ENCODE data around the gene OGA.

OGA gene

DNA sequence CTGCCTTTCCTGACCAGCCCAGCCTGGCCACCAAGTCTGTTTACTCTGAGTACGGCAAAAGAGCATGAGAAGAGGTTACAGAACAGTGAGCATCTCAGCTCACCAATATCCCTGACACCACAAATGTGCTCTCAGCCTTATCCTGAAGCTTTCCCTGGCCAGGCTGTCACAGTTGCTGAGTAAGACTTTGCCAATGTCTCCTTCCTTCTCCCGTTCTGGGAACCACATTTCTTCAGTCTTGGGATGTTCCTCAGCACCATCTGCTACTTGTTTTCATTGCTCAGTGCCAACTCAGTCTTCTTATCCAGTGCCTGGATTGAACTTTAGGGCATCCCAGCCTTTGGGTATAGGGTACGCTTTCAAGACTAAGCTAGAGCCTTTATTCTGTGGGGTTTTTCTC, 32.5 kb upstream of the OGA start:
- no peak for ATAC-seq
- no peak for TF ChIP-seq ZFP3 (CRISPR knock-in tag; IDR thresholded peaks at IDR 0.05)
- no peak for TF ChIP-seq RARB (CRISPR knock-in tag; IDR thresholded peaks at IDR 0.05)
- TF ChIP-seq, protein P1, sequence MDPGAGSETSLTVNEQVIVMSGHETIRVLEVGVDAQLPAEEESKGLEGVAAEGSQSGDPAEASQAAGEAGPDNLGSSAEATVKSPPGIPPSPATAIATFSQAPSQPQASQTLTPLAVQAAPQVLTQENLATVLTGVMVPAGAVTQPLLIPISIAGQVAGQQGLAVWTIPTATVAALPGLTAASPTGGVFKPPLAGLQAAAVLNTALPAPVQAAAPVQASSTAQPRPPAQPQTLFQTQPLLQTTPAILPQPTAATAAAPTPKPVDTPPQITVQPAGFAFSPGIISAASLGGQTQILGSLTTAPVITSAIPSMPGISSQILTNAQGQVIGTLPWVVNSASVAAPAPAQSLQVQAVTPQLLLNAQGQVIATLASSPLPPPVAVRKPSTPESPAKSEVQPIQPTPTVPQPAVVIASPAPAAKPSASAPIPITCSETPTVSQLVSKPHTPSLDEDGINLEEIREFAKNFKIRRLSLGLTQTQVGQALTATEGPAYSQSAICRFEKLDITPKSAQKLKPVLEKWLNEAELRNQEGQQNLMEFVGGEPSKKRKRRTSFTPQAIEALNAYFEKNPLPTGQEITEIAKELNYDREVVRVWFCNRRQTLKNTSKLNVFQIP (CRISPR knock-in tag; IDR thresholded peaks at IDR 0.05; ENCODE audit: borderline replicate concordance, low read depth): no peak
- TF ChIP-seq ZNF70 (CRISPR knock-in tag; IDR thresholded peaks at IDR 0.05): no peak
- no peak for TF ChIP-seq ZC3H10 (CRISPR knock-in tag; IDR thresholded peaks at IDR 0.05)
- TF ChIP-seq GLIS3 (CRISPR knock-in tag; IDR thresholded peaks at IDR 0.05): no peak
- TF ChIP-seq OSR1 (CRISPR knock-in tag; IDR thresholded peaks at IDR 0.05): no peak
- no peak for TF ChIP-seq ZFP30 (CRISPR knock-in tag; IDR thresholded peaks at IDR 0.05)

DNA sequence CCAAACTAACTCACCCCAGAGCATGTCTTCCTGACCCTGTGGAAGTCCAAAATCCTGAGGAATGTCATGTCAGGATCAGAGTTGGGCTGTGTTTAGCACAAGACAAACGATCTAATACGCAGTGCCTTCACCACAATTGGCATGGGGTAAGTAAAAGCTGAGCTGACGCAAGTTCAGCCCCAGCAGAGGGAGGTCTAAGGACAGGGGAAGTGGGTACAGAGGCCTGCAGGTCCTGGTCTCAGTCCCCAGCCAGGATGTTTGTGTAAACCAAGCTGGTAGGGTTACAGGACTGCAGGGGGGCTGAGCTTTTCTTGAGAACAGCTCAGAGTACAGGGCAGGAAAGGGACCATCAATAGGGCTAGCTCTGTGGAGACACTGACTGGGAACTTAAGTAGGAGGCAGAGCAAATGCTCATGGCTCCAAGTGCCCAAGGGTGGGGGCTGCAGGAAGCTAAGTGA, 30.7 kb upstream of the OGA start:
- TF ChIP-seq, protein P2, sequence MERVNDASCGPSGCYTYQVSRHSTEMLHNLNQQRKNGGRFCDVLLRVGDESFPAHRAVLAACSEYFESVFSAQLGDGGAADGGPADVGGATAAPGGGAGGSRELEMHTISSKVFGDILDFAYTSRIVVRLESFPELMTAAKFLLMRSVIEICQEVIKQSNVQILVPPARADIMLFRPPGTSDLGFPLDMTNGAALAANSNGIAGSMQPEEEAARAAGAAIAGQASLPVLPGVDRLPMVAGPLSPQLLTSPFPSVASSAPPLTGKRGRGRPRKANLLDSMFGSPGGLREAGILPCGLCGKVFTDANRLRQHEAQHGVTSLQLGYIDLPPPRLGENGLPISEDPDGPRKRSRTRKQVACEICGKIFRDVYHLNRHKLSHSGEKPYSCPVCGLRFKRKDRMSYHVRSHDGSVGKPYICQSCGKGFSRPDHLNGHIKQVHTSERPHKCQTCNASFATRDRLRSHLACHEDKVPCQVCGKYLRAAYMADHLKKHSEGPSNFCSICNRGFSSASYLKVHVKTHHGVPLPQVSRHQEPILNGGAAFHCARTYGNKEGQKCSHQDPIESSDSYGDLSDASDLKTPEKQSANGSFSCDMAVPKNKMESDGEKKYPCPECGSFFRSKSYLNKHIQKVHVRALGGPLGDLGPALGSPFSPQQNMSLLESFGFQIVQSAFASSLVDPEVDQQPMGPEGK (CRISPR knock-in tag; IDR thresholded peaks at IDR 0.05; ENCODE audit: borderline replicate concordance): no peak
- TF ChIP-seq, protein P3, sequence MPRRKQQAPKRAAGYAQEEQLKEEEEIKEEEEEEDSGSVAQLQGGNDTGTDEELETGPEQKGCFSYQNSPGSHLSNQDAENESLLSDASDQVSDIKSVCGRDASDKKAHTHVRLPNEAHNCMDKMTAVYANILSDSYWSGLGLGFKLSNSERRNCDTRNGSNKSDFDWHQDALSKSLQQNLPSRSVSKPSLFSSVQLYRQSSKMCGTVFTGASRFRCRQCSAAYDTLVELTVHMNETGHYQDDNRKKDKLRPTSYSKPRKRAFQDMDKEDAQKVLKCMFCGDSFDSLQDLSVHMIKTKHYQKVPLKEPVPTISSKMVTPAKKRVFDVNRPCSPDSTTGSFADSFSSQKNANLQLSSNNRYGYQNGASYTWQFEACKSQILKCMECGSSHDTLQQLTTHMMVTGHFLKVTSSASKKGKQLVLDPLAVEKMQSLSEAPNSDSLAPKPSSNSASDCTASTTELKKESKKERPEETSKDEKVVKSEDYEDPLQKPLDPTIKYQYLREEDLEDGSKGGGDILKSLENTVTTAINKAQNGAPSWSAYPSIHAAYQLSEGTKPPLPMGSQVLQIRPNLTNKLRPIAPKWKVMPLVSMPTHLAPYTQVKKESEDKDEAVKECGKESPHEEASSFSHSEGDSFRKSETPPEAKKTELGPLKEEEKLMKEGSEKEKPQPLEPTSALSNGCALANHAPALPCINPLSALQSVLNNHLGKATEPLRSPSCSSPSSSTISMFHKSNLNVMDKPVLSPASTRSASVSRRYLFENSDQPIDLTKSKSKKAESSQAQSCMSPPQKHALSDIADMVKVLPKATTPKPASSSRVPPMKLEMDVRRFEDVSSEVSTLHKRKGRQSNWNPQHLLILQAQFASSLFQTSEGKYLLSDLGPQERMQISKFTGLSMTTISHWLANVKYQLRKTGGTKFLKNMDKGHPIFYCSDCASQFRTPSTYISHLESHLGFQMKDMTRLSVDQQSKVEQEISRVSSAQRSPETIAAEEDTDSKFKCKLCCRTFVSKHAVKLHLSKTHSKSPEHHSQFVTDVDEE (CRISPR knock-in tag; IDR thresholded peaks at IDR 0.05): no peak
- TF ChIP-seq ZNF565 (CRISPR knock-in tag; conservative IDR thresholded peaks at IDR 0.05; ENCODE audit: low read depth) (no peak), GLIS3 (CRISPR knock-in tag; IDR thresholded peaks at IDR 0.05) (no peak), PPARA (CRISPR knock-in tag; IDR thresholded peaks at IDR 0.05; ENCODE audit: borderline replicate concordance) (no peak), CSDC2 (CRISPR knock-in tag; IDR thresholded peaks at IDR 0.05) (no peak), SNAI2 (CRISPR knock-in tag; IDR thresholded peaks at IDR 0.05) (no peak), ZFP3 (CRISPR knock-in tag; IDR thresholded peaks at IDR 0.05) (no peak), ZNF8 (CRISPR knock-in tag; IDR thresholded peaks at IDR 0.05) (no peak), RARB (CRISPR knock-in tag; IDR thresholded peaks at IDR 0.05) (no peak), ZFP30 (CRISPR knock-in tag; IDR thresholded peaks at IDR 0.05) (no peak)
- TF ChIP-seq, protein P1 (CRISPR knock-in tag; IDR thresholded peaks at IDR 0.05; ENCODE audit: borderline replicate concordance, low read depth): no peak
- ATAC-seq: no peak

DNA sequence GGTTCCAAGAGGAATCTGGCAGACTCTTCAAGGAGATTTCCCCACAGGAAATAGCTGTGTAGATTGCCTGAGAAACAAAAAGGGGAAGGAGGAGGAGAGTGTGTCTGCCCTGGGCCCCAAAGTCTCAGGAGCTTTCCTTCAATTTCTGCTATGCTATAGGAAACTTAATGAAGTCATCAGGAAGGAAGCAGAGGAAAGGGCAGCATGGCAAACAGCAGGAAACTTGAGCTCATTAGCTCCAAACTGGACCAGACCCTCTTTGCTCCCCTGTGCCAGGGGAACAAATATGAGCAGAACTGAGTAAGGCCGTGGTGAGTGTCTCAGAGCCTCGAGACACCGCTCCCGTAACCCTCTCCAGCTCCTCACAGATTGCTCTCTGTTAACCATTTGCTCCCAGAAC, 30.2 kb upstream of the OGA start:
- ATAC-seq: no peak
- TF ChIP-seq BACH2 (CRISPR knock-in tag; IDR thresholded peaks at IDR 0.05; ENCODE audit: borderline replicate concordance) (no peak), TCF4 (CRISPR knock-in tag; IDR thresholded peaks at IDR 0.05; ENCODE audit: borderline replicate concordance) (no peak), ZNF8 (CRISPR knock-in tag; IDR thresholded peaks at IDR 0.05) (no peak), ZNF70 (CRISPR knock-in tag; IDR thresholded peaks at IDR 0.05) (no peak), ZFP30 (CRISPR knock-in tag; IDR thresholded peaks at IDR 0.05) (no peak), ARNTL (CRISPR knock-in tag; IDR thresholded peaks at IDR 0.05; ENCODE audit: borderline replicate concordance, low read depth) (no peak), ZFP3 (CRISPR knock-in tag; IDR thresholded peaks at IDR 0.05) (no peak), ZC3H10 (CRISPR knock-in tag; IDR thresholded peaks at IDR 0.05) (no peak), GLIS3 (CRISPR knock-in tag; IDR thresholded peaks at IDR 0.05) (no peak), SNAI2 (CRISPR knock-in tag; IDR thresholded peaks at IDR 0.05) (no peak)
- TF ChIP-seq, protein P2 (CRISPR knock-in tag; IDR thresholded peaks at IDR 0.05; ENCODE audit: borderline replicate concordance): no peak
- TF ChIP-seq, protein P1 (CRISPR knock-in tag; IDR thresholded peaks at IDR 0.05; ENCODE audit: borderline replicate concordance, low read depth): no peak
- TF ChIP-seq, protein P4, sequence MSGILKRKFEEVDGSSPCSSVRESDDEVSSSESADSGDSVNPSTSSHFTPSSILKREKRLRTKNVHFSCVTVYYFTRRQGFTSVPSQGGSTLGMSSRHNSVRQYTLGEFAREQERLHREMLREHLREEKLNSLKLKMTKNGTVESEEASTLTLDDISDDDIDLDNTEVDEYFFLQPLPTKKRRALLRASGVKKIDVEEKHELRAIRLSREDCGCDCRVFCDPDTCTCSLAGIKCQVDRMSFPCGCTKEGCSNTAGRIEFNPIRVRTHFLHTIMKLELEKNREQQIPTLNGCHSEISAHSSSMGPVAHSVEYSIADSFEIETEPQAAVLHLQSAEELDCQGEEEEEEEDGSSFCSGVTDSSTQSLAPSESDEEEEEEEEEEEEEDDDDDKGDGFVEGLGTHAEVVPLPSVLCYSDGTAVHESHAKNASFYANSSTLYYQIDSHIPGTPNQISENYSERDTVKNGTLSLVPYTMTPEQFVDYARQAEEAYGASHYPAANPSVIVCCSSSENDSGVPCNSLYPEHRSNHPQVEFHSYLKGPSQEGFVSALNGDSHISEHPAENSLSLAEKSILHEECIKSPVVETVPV (CRISPR knock-in tag; IDR thresholded peaks at IDR 0.05): no peak
